NB4 (cell line): Measurements from ENCODE around the gene SFMBT1.

Experiments used
- POLR2A ChIP-seq: IDR thresholded peaks from 2 replicates; pipeline ENCODE4 v1.6.1; 2011; ENCODE audit warnings: mild to moderate bottlenecking; ENCODE audit not compliant: insufficient read length; ENCODE audit errors: extremely low read depth
- TF ChIP-seq, protein P1 (sequence below): IDR thresholded peaks from one replicate; pipeline ENCODE4 v1.5.1; 2012; ENCODE audit warnings: low read depth, low read length

- TF ChIP-seq POLR2A, result no peak
- TF ChIP-seq, protein P1, sequence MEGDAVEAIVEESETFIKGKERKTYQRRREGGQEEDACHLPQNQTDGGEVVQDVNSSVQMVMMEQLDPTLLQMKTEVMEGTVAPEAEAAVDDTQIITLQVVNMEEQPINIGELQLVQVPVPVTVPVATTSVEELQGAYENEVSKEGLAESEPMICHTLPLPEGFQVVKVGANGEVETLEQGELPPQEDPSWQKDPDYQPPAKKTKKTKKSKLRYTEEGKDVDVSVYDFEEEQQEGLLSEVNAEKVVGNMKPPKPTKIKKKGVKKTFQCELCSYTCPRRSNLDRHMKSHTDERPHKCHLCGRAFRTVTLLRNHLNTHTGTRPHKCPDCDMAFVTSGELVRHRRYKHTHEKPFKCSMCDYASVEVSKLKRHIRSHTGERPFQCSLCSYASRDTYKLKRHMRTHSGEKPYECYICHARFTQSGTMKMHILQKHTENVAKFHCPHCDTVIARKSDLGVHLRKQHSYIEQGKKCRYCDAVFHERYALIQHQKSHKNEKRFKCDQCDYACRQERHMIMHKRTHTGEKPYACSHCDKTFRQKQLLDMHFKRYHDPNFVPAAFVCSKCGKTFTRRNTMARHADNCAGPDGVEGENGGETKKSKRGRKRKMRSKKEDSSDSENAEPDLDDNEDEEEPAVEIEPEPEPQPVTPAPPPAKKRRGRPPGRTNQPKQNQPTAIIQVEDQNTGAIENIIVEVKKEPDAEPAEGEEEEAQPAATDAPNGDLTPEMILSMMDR, result no peak
These were observed 5.5 kb downstream of the SFMBT1 start for GRCh38 chr3:53040351-53040820.
